Psoas muscle (tissue), 8 donors: ENCODE data around the gene SH3RF3. TPM values are rescaled to one million over a fixed set of nuclear protein-coding genes. Genes with fewer than 3 reads are reported as not detected.

ENCODE experiments used
- ATAC-seq, 4 donors: fragments of 200-7000 bp; cut with Tn5 transposase; one replicate each; pipeline ENCODE4 v1.9.1; 2020; ENCODE audit warnings: moderate library complexity in 3 of 4, mild to moderate bottlenecking in 2 of 4
- DNase-seq, 2 donors: peaks; one replicate each; pipeline ENCODE4 v3.0.0-alpha.2; 2020
- H3K27ac ChIP-seq: fragments of 200-600 bp; one replicate; pipeline ENCODE4 v1.8.0; 2022
- H3K27me3 ChIP-seq, 3 donors: fragments of 200-600 bp in 1 of 3; one replicate each; pipeline versions ENCODE4 v1.6.1 to v1.8.0; 2013 to 2022; ENCODE audit warnings: low read length in 2 of 3, mild to moderate bottlenecking in 2 of 3, moderate library complexity in 1 of 3; ENCODE audit not compliant: insufficient read depth in 3 of 3
- H3K36me3 ChIP-seq, 2 donors: fragments of 200-600 bp in 1 of 2; one replicate each; pipeline versions ENCODE4 v1.6.1 to v1.8.0; 2013 to 2022; ENCODE audit warnings: low read depth in 1 of 2, mild to moderate bottlenecking in 1 of 2, moderate library complexity in 1 of 2; ENCODE audit not compliant: insufficient read depth in 1 of 2
- H3K4me1 ChIP-seq: fragments of 200-600 bp; one replicate; pipeline ENCODE4 v1.8.0; 2022
- H3K4me3 ChIP-seq: fragments of 200-600 bp; one replicate; pipeline ENCODE4 v1.8.0; 2022; ENCODE audit warnings: mild to moderate bottlenecking
- H3K9me3 ChIP-seq: fragments of 200-600 bp; one replicate; pipeline ENCODE4 v1.8.0; 2022
- WGBS, 3 donors: extraction: QIAGEN DNeasy Blood & Tissue Kit; methylation state at CpG; one replicate each; pipeline versions ENCODE4 v1.1.6 to v1.1.7; 2013; 5-methylcytosine and 5-hydroxymethylcytosine counted together
- intact Hi-C, 2 donors: fragments of 100-400 bp; cut with DNase I; formaldehyde crosslinking; loops; one replicate each; pipeline versions ENCODE4 v1.11.0 to v1.14.2; 2022
- polyA plus RNA-seq, 3 donors: library from polyadenylated mRNA; stranded (reverse); fragments of 200-250 nt; gene quantifications; one replicate each; pipeline ENCODE4 v1.2.3, GENCODE V29; 2013
- total RNA-seq, 4 donors: library from RNA; stranded (reverse); fragmentation: NEBNext Ultra II Directional in 2 of 4; extraction: Animal tissue kit (Norgen Biotek cat#: 25700) in 2 of 4; gene quantifications; one replicate each; pipeline versions ENCODE4 v1.2.1 to v1.2.4, GENCODE V29; 2021 to 2023
- TF ChIP-seq, protein P1 (sequence below): fragments of 200-600 bp; IDR thresholded peaks from one replicate; pipeline ENCODE4 v1.8.0; 2022; ENCODE audit warnings: antibody characterized with exemption
- donor health status: healthy with polysubstance abuse.
- donor health status: DM: no; HTN: no; CAD: no; lungs with moderate emphysema.
- donor health status: Bipolar disorder and iron deficiency.
- donor health status: healthy.
- donor health status: DM: yes; HTN: yes; CAD: no.
- donor health status: DM: no; HTN: no; CAD: no.
- donor health status: DM: no; HTN: no; CAD: no.
- donor health status: DM: yes; HTN: yes; CAD: no.

SH3RF3 gene
- total and polyA plus RNA-seq, 7 donors, result 4.6 to 27.0 (median 9.0) TPM

DNA sequence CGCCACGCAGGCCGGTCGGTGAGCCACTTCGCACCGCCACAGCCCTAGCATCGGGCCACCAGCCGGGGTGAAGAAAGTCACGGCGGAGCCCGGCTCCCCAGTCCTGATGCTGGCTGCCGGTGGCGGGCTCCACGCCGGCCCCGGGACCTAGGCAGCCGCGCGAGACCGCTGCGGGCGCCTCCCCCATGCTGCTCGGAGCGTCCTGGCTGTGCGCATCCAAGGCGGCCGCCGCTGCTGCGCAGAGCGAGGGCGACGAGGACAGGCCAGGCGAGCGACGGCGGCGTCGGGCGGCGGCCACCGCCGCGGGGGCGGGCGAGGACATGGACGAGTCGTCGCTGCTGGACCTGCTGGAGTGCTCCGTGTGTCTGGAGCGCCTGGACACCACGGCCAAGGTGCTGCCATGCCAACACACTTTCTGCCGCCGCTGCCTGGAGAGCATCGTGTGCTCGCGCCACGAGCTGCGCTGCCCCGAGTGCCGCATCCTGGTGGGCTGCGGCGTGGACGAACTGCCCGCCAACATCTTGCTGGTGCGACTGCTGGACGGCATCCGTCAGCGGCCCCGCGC, 433 bp downstream of the SH3RF3 start:
- peak; percentile 51 to 74 for DNase-seq
- intact Hi-C loops, result loop anchor here (5.0 kb wide), 3 partner anchors 78 to 378 kb away; no protein-coding TSS in a partner anchor
- H3K27ac ChIP-seq, result peak overlapping the region; percentile 82

DNA sequence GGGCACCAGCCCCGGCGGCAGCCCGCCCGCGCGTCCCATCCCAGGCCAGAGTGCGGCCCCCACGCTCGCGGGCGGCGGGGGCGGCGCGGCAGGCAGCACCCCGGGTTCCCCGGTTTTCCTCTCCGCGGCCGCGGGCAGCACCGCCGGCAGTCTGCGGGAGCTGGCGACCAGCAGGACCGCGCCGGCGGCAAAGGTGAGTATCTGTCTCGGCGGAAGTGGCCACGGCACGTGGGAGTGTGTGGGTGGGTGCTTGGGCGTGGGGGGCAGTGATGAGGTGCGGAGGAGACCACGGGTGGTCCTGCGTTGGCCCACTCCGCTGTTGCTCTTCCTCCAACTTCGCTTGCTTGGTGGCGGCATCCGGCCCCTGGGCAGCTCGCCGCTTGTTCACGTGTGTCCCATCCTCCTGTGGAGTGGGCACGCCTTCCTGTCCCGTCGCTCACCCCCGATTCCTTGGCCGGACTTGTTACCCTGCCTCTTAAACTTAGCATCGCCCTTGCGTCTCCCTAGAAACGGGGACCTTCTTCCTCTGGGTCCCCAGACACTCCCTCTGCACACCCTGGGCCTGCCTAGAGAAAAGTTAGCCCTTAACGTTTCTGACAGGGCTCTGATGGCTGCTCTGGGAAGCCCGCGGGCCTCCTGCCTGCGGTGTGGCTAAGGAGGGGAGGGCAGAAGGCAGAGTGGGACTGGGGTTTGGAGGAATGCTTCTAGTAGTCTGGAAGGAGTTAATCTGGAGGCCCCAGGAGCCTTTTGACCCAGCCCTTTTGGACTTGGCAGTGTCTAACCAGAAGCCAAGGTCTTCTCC, 1.1 kb downstream of the SH3RF3 start:
- peak in 1 of 2 donors; percentile 42 for DNase-seq
- Histone ChIP-seq H3K4me3 (peak overlapping the region; percentile 86), H3K27ac (peak overlapping the region; percentile 82), H3K36me3 (no peaks in the 10 kb centered on the region), H3K4me1 (peaks cover 23% of the 10 kb centered on the region), H3K27me3 (no peaks in the 10 kb centered on the region), H3K9me3 (no peaks in the 10 kb centered on the region)
- intact Hi-C loops, result loop anchor here (5.0 kb wide), 5 partner anchors 37 to 377 kb away; no protein-coding TSS in a partner anchor
- 10 to 26% (median 16%) methylated on average over 53 to 56 of the region's 56 CpGs for WGBS, 3 donors
- ATAC-seq, result peak in 1 of 4 donors; percentile 5
- TF ChIP-seq, protein P1, sequence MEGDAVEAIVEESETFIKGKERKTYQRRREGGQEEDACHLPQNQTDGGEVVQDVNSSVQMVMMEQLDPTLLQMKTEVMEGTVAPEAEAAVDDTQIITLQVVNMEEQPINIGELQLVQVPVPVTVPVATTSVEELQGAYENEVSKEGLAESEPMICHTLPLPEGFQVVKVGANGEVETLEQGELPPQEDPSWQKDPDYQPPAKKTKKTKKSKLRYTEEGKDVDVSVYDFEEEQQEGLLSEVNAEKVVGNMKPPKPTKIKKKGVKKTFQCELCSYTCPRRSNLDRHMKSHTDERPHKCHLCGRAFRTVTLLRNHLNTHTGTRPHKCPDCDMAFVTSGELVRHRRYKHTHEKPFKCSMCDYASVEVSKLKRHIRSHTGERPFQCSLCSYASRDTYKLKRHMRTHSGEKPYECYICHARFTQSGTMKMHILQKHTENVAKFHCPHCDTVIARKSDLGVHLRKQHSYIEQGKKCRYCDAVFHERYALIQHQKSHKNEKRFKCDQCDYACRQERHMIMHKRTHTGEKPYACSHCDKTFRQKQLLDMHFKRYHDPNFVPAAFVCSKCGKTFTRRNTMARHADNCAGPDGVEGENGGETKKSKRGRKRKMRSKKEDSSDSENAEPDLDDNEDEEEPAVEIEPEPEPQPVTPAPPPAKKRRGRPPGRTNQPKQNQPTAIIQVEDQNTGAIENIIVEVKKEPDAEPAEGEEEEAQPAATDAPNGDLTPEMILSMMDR, result no peak

More for the DNA sequence above, 433 bp downstream of the SH3RF3 start:
- Histone ChIP-seq H3K9me3 (no peaks in the 10 kb centered on the region), H3K4me1 (peaks cover 28% of the 10 kb centered on the region), H3K4me3 (peak overlapping the region; percentile 86), H3K36me3 (no peaks in the 10 kb centered on the region), H3K27me3 (no peaks in the 10 kb centered on the region)
- 0 to 1% (median 0%) methylated on average over 55 to 70 of the region's 70 CpGs for WGBS, 3 donors
- TF ChIP-seq, protein P1, result no peak
- peak; percentile 48 to 63 (median 58) for ATAC-seq

DNA sequence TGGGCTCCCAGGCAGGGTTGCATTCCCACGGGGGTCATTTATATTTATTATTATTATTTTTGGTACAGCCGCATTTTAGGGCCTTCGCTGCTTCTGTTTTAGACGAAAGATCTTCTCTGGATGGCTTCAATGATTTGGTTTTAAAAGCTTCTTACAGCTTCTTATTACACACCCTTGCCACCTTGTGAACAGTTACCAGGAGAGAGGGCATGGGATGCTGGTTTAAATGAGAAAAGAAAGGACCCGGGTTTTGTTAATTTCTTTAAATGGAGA, 1.7 kb downstream of the SH3RF3 start:
- DNase-seq (no peak), ATAC-seq (no peak)
- 28 to 45% (median 34%) methylated on average over 5 of the region's 5 CpGs for WGBS, 3 donors
- no peaks in the 10 kb centered on the region for H3K36me3 ChIP-seq
- peak overlapping the region; percentile 86 for H3K4me3 ChIP-seq
- TF ChIP-seq, protein P1, result no peak
- no peaks in the 10 kb centered on the region for H3K9me3 ChIP-seq
- no peaks in the 10 kb centered on the region for H3K27me3 ChIP-seq
- intact Hi-C loops, result loop anchor here (5.0 kb wide), 2 partner anchors 37 to 42 kb away; no protein-coding TSS in a partner anchor
- no peak overlapping the region for H3K27ac ChIP-seq
- peaks cover 23% of the 10 kb centered on the region for H3K4me1 ChIP-seq

DNA sequence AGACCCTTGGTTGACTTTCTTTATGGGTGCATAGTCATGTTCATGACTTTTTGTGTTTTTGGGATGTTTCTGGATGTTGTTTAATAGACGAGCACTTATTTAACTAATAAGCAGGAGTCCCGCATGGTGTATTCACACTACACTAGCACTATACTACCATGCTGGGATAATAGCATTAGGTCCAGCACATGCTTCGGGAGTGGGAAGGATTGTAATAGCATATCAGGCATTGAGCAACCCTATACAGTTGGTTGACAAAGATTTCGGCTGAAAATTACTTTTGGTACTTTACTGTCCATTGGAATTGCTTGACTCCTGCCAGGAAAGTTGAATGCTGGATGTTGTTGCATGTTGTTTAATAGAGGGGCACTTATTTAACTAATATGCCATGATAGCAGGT, 2.8 kb downstream of the SH3RF3 start:
- Histone ChIP-seq H3K4me1 (peaks cover 23% of the 10 kb centered on the region), H3K36me3 (no peaks in the 10 kb centered on the region), H3K4me3 (peak overlapping the region; percentile 15), H3K27me3 (no peaks in the 10 kb centered on the region), H3K9me3 (no peaks in the 10 kb centered on the region), H3K27ac (no peak overlapping the region)
- DNase-seq (no peak), ATAC-seq (no peak)
- WGBS, 3 donors, result 75 to 90% (median 83%) methylated on average over 4 of the region's 4 CpGs
- TF ChIP-seq, protein P1, result no peak
- intact Hi-C loops, result loop anchor here (5.0 kb wide), 2 partner anchors 36 to 41 kb away; no protein-coding TSS in a partner anchor
